SJCRH30 (cell line): ENCODE data around the gene BBS7. TPM values are rescaled to one million over a fixed set of nuclear protein-coding genes. Genes with fewer than 3 reads are reported as not detected.
A peak's percentile ranks its signal among the peaks of the same experiment; 100 is the strongest.

ENCODE experiments used
- DNase-seq, 2 experiments: peaks; one replicate each; pipeline ENCODE4 v3.0.0-alpha.2; 2015 to 2020
- H3K27ac ChIP-seq: fragments of 250-450 bp; sonication (Bioruptor Pico); 2 replicates; pipeline ENCODE4 v1.5.1; 2020; ENCODE audit warnings: mild to moderate bottlenecking, moderate library complexity
- H3K27me3 ChIP-seq: fragments of 250-450 bp; sonication (Bioruptor Pico); 2 replicates; pipeline ENCODE4 v1.5.1; 2020; ENCODE audit warnings: mild to moderate bottlenecking, moderate library complexity
- H3K36me3 ChIP-seq: fragments of 250-450 bp; sonication (Bioruptor Pico); 2 replicates; pipeline ENCODE4 v1.5.1; 2020; ENCODE audit warnings: mild to moderate bottlenecking, moderate library complexity
- H3K4me1 ChIP-seq: fragments of 250-450 bp; sonication (Bioruptor Pico); 2 replicates; pipeline ENCODE4 v1.5.1; 2020; ENCODE audit warnings: mild to moderate bottlenecking, moderate library complexity
- H3K4me3 ChIP-seq: fragments of 250-450 bp; sonication (Bioruptor Pico); 2 replicates; pipeline ENCODE4 v1.5.1; 2020; ENCODE audit warnings: mild to moderate bottlenecking, moderate library complexity
- H3K9me3 ChIP-seq: fragments of 250-450 bp; sonication (Bioruptor Pico); replicated peaks from 2 replicates; pipeline ENCODE4 v1.5.1; 2020; ENCODE audit warnings: mild to moderate bottlenecking, moderate library complexity
- total RNA-seq: library from RNA; depleted of rRNA; stranded (reverse); fragments of >200 nt; shearing (Covaris generic); gene quantifications from 2 replicates; pipeline ENCODE4 v1.2.3, GENCODE V29; 2014

Gene BBS7
- total RNA-seq, 1 experiment from 2014 or later: 22.3 TPM

- Histone ChIP-seq H3K9me3 (no peaks in the 10 kb centered on the region), H3K36me3 (peaks cover 94% of the 10 kb centered on the region), H3K4me3 (no peak overlapping the region), H3K27ac (no peak overlapping the region), H3K4me1 (no peaks in the 10 kb centered on the region), H3K27me3 (no peaks in the 10 kb centered on the region)
- DNase-seq: no peak
Measured at GRCh38 chr4:121818215-121818614, 52.1 kb downstream of the BBS7 start.

GRCh38 chr4:121817701-121818100 lies 52.6 kb downstream of the BBS7 start:
- Histone ChIP-seq H3K27me3 (no peaks in the 10 kb centered on the region), H3K4me3 (no peak overlapping the region), H3K36me3 (peaks cover 99% of the 10 kb centered on the region), H3K9me3 (no peaks in the 10 kb centered on the region), H3K27ac (no peak overlapping the region), H3K4me1 (no peaks in the 10 kb centered on the region)
- no peak for DNase-seq

- no peak for DNase-seq
- no peaks in the 10 kb centered on the region for H3K4me1 ChIP-seq
- no peaks in the 10 kb centered on the region for H3K27me3 ChIP-seq
- H3K9me3 ChIP-seq: no peaks in the 10 kb centered on the region
- no peak overlapping the region for H3K4me3 ChIP-seq
- H3K36me3 ChIP-seq: peaks cover 100% of the 10 kb centered on the region
- no peak overlapping the region for H3K27ac ChIP-seq
Measured at GRCh38 chr4:121817006-121817405, 53.3 kb downstream of the BBS7 start.

GRCh38 chr4:121814756-121815155 lies 55.5 kb downstream of the BBS7 start:
- H3K9me3 ChIP-seq: no peaks in the 10 kb centered on the region
- H3K4me1 ChIP-seq: no peaks in the 10 kb centered on the region
- peaks cover 98% of the 10 kb centered on the region for H3K36me3 ChIP-seq
- no peaks in the 10 kb centered on the region for H3K27me3 ChIP-seq
- no peak overlapping the region for H3K4me3 ChIP-seq
- no peak for DNase-seq
- no peak overlapping the region for H3K27ac ChIP-seq

GRCh38 chr4:121811122-121811521 lies 59.2 kb downstream of the BBS7 start:
- peaks cover 95% of the 10 kb centered on the region for H3K36me3 ChIP-seq
- DNase-seq: no peak
- H3K4me3 ChIP-seq: no peak overlapping the region
- H3K9me3 ChIP-seq: no peaks in the 10 kb centered on the region
- no peak overlapping the region for H3K27ac ChIP-seq
- H3K27me3 ChIP-seq: no peaks in the 10 kb centered on the region
- H3K4me1 ChIP-seq: no peaks in the 10 kb centered on the region

- DNase-seq: no peak
- Histone ChIP-seq H3K4me3 (no peak overlapping the region), H3K36me3 (peaks cover 79% of the 10 kb centered on the region), H3K4me1 (peaks cover 3% of the 10 kb centered on the region; the same call in 1 of the 2 replicates), H3K9me3 (no peaks in the 10 kb centered on the region), H3K27me3 (no peaks in the 10 kb centered on the region), H3K27ac (no peak overlapping the region)
Measured at GRCh38 chr4:121806411-121806810, 63.9 kb downstream of the BBS7 start.

GRCh38 chr4:121801715-121802075 lies 68.6 kb downstream of the BBS7 start:
- Histone ChIP-seq H3K27ac (peak overlapping the region; percentile 87), H3K4me3 (peak overlapping the region; percentile 79), H3K4me1 (peaks cover 3% of the 10 kb centered on the region; the same call in 1 of the 2 replicates), H3K27me3 (no peaks in the 10 kb centered on the region), H3K36me3 (peaks cover 34% of the 10 kb centered on the region), H3K9me3 (no peaks in the 10 kb centered on the region)
- no peak for DNase-seq

GRCh38 chr4:121800961-121801714 lies 69.1 kb downstream of the BBS7 start, which contains the start of gene EXOSC9:
TSS of gene EXOSC9 (plus strand) at chr4:121801323. CDS start at chr4:121801425, 102 bp downstream.
- Histone ChIP-seq H3K36me3 (peaks cover 31% of the 10 kb centered on the region), H3K27ac (peak within 1 kb of the TSS; percentile 87), H3K27me3 (no peaks in the 10 kb centered on the region), H3K4me1 (peaks cover 8% of the 10 kb centered on the region), H3K9me3 (no peaks in the 10 kb centered on the region), H3K4me3 (peak within 1 kb of the TSS; percentile 79)
- DNase-seq: peak; percentile 94 to 96

- Histone ChIP-seq H3K27ac (peak overlapping the region; percentile 87), H3K4me1 (peaks cover 13% of the 10 kb centered on the region), H3K36me3 (peaks cover 27% of the 10 kb centered on the region), H3K9me3 (no peaks in the 10 kb centered on the region), H3K27me3 (no peaks in the 10 kb centered on the region), H3K4me3 (peak overlapping the region; percentile 79)
- DNase-seq: no peak
Measured at GRCh38 chr4:121800638-121800960, 69.7 kb downstream of the BBS7 start.

GRCh38 chr4:121799867-121800501 lies 70.3 kb downstream of the BBS7 start:
- Histone ChIP-seq H3K4me3 (peak overlapping the region; percentile 79), H3K27ac (peak overlapping the region; percentile 87), H3K27me3 (no peaks in the 10 kb centered on the region), H3K9me3 (no peaks in the 10 kb centered on the region), H3K4me1 (peaks cover 18% of the 10 kb centered on the region), H3K36me3 (peaks cover 21% of the 10 kb centered on the region)
- no peak for DNase-seq

GRCh38 chr4:121799208-121799823 lies 71.0 kb downstream of the BBS7 start:
- DNase-seq: no peak
- Histone ChIP-seq H3K9me3 (no peaks in the 10 kb centered on the region), H3K4me3 (no peak overlapping the region), H3K27ac (no peak overlapping the region), H3K27me3 (no peaks in the 10 kb centered on the region), H3K36me3 (peaks cover 14% of the 10 kb centered on the region), H3K4me1 (peaks cover 18% of the 10 kb centered on the region)

GRCh38 chr4:121796283-121796682 lies 74.0 kb downstream of the BBS7 start:
- H3K27me3 ChIP-seq: no peaks in the 10 kb centered on the region
- H3K4me3 ChIP-seq: no peak overlapping the region
- DNase-seq: no peak
- peaks cover 15% of the 10 kb centered on the region for H3K4me1 ChIP-seq
- no peaks in the 10 kb centered on the region for H3K36me3 ChIP-seq
- H3K27ac ChIP-seq: no peak overlapping the region
- no peaks in the 10 kb centered on the region for H3K9me3 ChIP-seq

- Histone ChIP-seq H3K27ac (no peak overlapping the region), H3K9me3 (no peaks in the 10 kb centered on the region), H3K4me1 (peaks cover 24% of the 10 kb centered on the region), H3K36me3 (no peaks in the 10 kb centered on the region), H3K27me3 (no peaks in the 10 kb centered on the region), H3K4me3 (no peak overlapping the region)
- DNase-seq: no peak
Measured at GRCh38 chr4:121794505-121795188, 75.6 kb downstream of the BBS7 start.

GRCh38 chr4:121792966-121793365 lies 77.3 kb downstream of the BBS7 start:
- no peak overlapping the region for H3K27ac ChIP-seq
- H3K36me3 ChIP-seq: no peaks in the 10 kb centered on the region
- no peak for DNase-seq
- H3K4me3 ChIP-seq: no peak overlapping the region
- H3K9me3 ChIP-seq: no peaks in the 10 kb centered on the region
- H3K27me3 ChIP-seq: no peaks in the 10 kb centered on the region
- H3K4me1 ChIP-seq: peaks cover 27% of the 10 kb centered on the region

- peaks cover 26% of the 10 kb centered on the region for H3K4me1 ChIP-seq
- H3K9me3 ChIP-seq: no peaks in the 10 kb centered on the region
- no peak overlapping the region for H3K27ac ChIP-seq
Measured at GRCh38 chr4:121791481-121791880, 78.8 kb downstream of the BBS7 start.

More at GRCh38 chr4:121791481-121791880, 78.8 kb downstream of the BBS7 start:
- no peak overlapping the region for H3K4me3 ChIP-seq
- no peak for DNase-seq
- no peaks in the 10 kb centered on the region for H3K36me3 ChIP-seq
- no peaks in the 10 kb centered on the region for H3K27me3 ChIP-seq
